DND-41 (cell line): ENCODE measurements around the gene EFNA2.

ENCODE experiments used
- ATAC-seq: fragments of 200-7000 bp; cut with Tn5 transposase; 3 replicates; pipeline ENCODE4 v1.9.1; 2021; ENCODE audit warnings: low read depth; ENCODE audit not compliant: insufficient read depth
- DNase-seq: peaks from one replicate; pipeline ENCODE4 v3.0.0-alpha.2; 2020
- H2AFZ ChIP-seq: 2 replicates; pipeline ENCODE4 v1.6.0; 2012; ENCODE audit warnings: low read depth, low read length
- H3K27ac ChIP-seq: 2 replicates; pipeline ENCODE4 v1.5.1; 2012; ENCODE audit warnings: low read length, inconsistent platforms
- H3K27me3 ChIP-seq: fragments of 200-600 bp; sonication (generic); 2 replicates; pipeline ENCODE4 v1.6.0; 2012; ENCODE audit warnings: low read length, mild to moderate bottlenecking, inconsistent platforms; ENCODE audit not compliant: insufficient read depth, poor library complexity
- H3K36me3 ChIP-seq: 2 replicates; pipeline ENCODE4 v1.5.1; 2012; ENCODE audit warnings: low read length, inconsistent platforms; ENCODE audit not compliant: insufficient read depth
- H3K4me1 ChIP-seq: 2 replicates; pipeline ENCODE4 v1.5.1; 2012; ENCODE audit warnings: mild to moderate bottlenecking, low read length; ENCODE audit not compliant: insufficient read depth
- H3K4me2 ChIP-seq: 2 replicates; pipeline ENCODE4 v1.6.0; 2012; ENCODE audit warnings: mild to moderate bottlenecking, moderate library complexity, low read length, inconsistent platforms; ENCODE audit not compliant: insufficient read depth
- H3K4me3 ChIP-seq, 2 experiments: fragments of 200-600 bp in 1 of 2; shearing (Covaris generic) in 1 of 2; 2 replicates each; pipeline ENCODE4 v1.5.1; 2012 to 2016; ENCODE audit warnings: inconsistent platforms in 2 of 2, low read length in 2 of 2, mild to moderate bottlenecking in 2 of 2, low read depth in 1 of 2, moderate library complexity in 1 of 2
- H3K79me2 ChIP-seq: 2 replicates; pipeline ENCODE4 v1.6.0; 2012; ENCODE audit warnings: low read length, inconsistent platforms; ENCODE audit not compliant: insufficient read depth
- H3K9ac ChIP-seq: 2 replicates; pipeline ENCODE4 v1.6.0; 2012; ENCODE audit warnings: low read depth, mild to moderate bottlenecking, inconsistent platforms, low read length, moderate library complexity
- H3K9me3 ChIP-seq: 2 replicates; pipeline ENCODE4 v1.5.1; 2012; ENCODE audit warnings: low read length, moderate library complexity, mild to moderate bottlenecking, inconsistent platforms; ENCODE audit not compliant: insufficient read depth, severe bottlenecking
- H4K20me1 ChIP-seq: 2 replicates; pipeline ENCODE4 v1.6.0; 2012; ENCODE audit warnings: low read length; ENCODE audit not compliant: insufficient read depth
- CTCF ChIP-seq: IDR thresholded peaks from 2 replicates; pipeline ENCODE4 v1.5.1; 2012; ENCODE audit warnings: borderline replicate concordance, low read length, moderate library complexity, mild to moderate bottlenecking; ENCODE audit not compliant: poor library complexity, severe bottlenecking; ENCODE audit errors: extremely low read depth
- EZH2 ChIP-seq: IDR thresholded peaks from 3 replicates; pipeline ENCODE4 v1.6.1; 2012; ENCODE audit warnings: borderline replicate concordance, low read depth, mild to moderate bottlenecking, moderate library complexity, low read length, inconsistent platforms; ENCODE audit not compliant: severe bottlenecking

EFNA2 gene

GRCh38 chr19:1284293-1284978, 1.2 kb upstream of the EFNA2 start:
- no peak for TF ChIP-seq EZH2
- Histone ChIP-seq H3K79me2 (no peaks in the 10 kb centered on the region), H3K4me1 (no peaks in the 10 kb centered on the region), H3K9me3 (no peaks in the 10 kb centered on the region), H3K27ac (no peak overlapping the region), H4K20me1 (peaks cover 12% of the 10 kb centered on the region), H3K4me2 (no peak overlapping the region), H3K36me3 (peaks cover 8% of the 10 kb centered on the region), H2AFZ (no peak overlapping the region), H3K4me3 (no peak overlapping the region), H3K27me3 (no peaks in the 10 kb centered on the region), H3K9ac (no peak overlapping the region)
- DNase-seq (no peak), ATAC-seq (no peak)

- no peak for TF ChIP-seq CTCF
- Histone ChIP-seq H3K4me2 (no peak overlapping the region), H3K79me2 (no peaks in the 10 kb centered on the region), H3K27me3 (no peaks in the 10 kb centered on the region), H3K9me3 (no peaks in the 10 kb centered on the region), H3K36me3 (peaks cover under 1% of the 10 kb centered on the region; the same call in 1 of the 2 replicates), H2AFZ (no peak overlapping the region), H3K4me1 (no peaks in the 10 kb centered on the region), H3K9ac (no peak overlapping the region), H4K20me1 (peaks cover 6% of the 10 kb centered on the region), H3K4me3 (no peak overlapping the region), H3K27ac (no peak overlapping the region)
- ATAC-seq (no peak), DNase-seq (no peak)
Observed at GRCh38 chr19:1284979-1285736, 515 bp upstream of the EFNA2 start.

GRCh38 chr19:1286487-1287353, 1.0 kb downstream of the EFNA2 start:
- Histone ChIP-seq H3K36me3 (no peaks in the 10 kb centered on the region), H3K4me3 (no peak overlapping the region)
- TF ChIP-seq EZH2 (no peak), CTCF (no peak)

More at GRCh38 chr19:1286487-1287353, 1.0 kb downstream of the EFNA2 start:
- ATAC-seq (no peak), DNase-seq (no peak)
- Histone ChIP-seq H3K9ac (no peak overlapping the region), H3K27me3 (no peaks in the 10 kb centered on the region), H3K9me3 (no peaks in the 10 kb centered on the region), H2AFZ (no peak overlapping the region), H3K79me2 (no peaks in the 10 kb centered on the region), H4K20me1 (peaks cover 3% of the 10 kb centered on the region; the same call in 1 of the 2 replicates), H3K4me2 (no peak overlapping the region), H3K27ac (no peak overlapping the region), H3K4me1 (no peaks in the 10 kb centered on the region)
